HepG2 (cell line): ENCODE results near the gene ACVR2A. TPM values are rescaled to one million over a fixed set of nuclear protein-coding genes. Genes with fewer than 3 reads are reported as not detected.

ENCODE experiments used
- ATAD3A ChIP-seq: sonication (generic); formaldehyde crosslinking; IDR thresholded peaks from 2 replicates; pipeline ENCODE4 v1.4.0; 2020; ENCODE audit warnings: missing genetic modification reagents
- ATF3 ChIP-seq: sonication (generic); formaldehyde crosslinking; IDR thresholded peaks from 2 replicates; pipeline ENCODE4 v1.4.0; 2020; ENCODE audit warnings: missing genetic modification reagents
- ATF6 ChIP-seq: sonication (generic); formaldehyde crosslinking; conservative IDR thresholded peaks from 2 replicates; pipeline ENCODE4 v1.4.0; 2020; ENCODE audit warnings: missing genetic modification reagents
- CSRNP1 ChIP-seq: sonication (generic); formaldehyde crosslinking; IDR thresholded peaks from 2 replicates; pipeline ENCODE4 v1.8.1; 2023; ENCODE audit warnings: mild to moderate bottlenecking, missing genetic modification reagents
- DBP ChIP-seq: sonication (generic); formaldehyde crosslinking; IDR thresholded peaks from 2 replicates; pipeline ENCODE4 v1.4.0; 2020; ENCODE audit warnings: missing genetic modification reagents; ENCODE audit errors: not compliant biosample characterization
- GABPA ChIP-seq, 2 experiments: IDR thresholded peaks; 2 replicates each; pipeline ENCODE4 v1.6.1; 2011 to 2016; ENCODE audit warnings: low read depth in 2 of 2, low read length in 1 of 2, missing biosample characterization in 1 of 2, missing genetic modification characterization in 1 of 2
- GATAD2A ChIP-seq: IDR thresholded peaks from 2 replicates; pipeline ENCODE4 v1.6.1; 2016
- KDM1A ChIP-seq: IDR thresholded peaks from 2 replicates; pipeline ENCODE4 v1.6.1; 2016; ENCODE audit warnings: missing compliant biosample characterization
- KDM5A ChIP-seq: fragments of 200-600 bp; sonication (generic); IDR thresholded peaks from 2 replicates; pipeline ENCODE4 v1.7.0; 2018; ENCODE audit warnings: antibody characterized with exemption, mild to moderate bottlenecking, low read length, borderline replicate concordance
- KLF16 ChIP-seq, 2 experiments: sonication (generic) in 1 of 2; formaldehyde crosslinking in 1 of 2; IDR thresholded peaks; 2 replicates each; pipeline versions ENCODE4 v1.6.1 to v1.8.0; 2016 to 2023; ENCODE audit warnings: missing genetic modification reagents in 2 of 2, missing compliant biosample characterization in 1 of 2
- NCOA2 ChIP-seq: sonication (generic); formaldehyde crosslinking; IDR thresholded peaks from 2 replicates; pipeline ENCODE4 v1.8.0; 2022; ENCODE audit warnings: inconsistent platforms
- PHF5A ChIP-seq: IDR thresholded peaks from one replicate; pipeline ENCODE4 v1.6.1; 2018; ENCODE audit warnings: low read depth, missing genetic modification reagents; ENCODE audit not compliant: unreplicated experiment
- SNAPC2 ChIP-seq: sonication (generic); formaldehyde crosslinking; IDR thresholded peaks from 2 replicates; pipeline ENCODE4 v1.8.1; 2022; ENCODE audit warnings: mild to moderate bottlenecking, missing genetic modification reagents
- STAT5B ChIP-seq: sonication (generic); formaldehyde crosslinking; IDR thresholded peaks from 2 replicates; pipeline ENCODE4 v1.4.0; 2020; ENCODE audit warnings: missing genetic modification reagents
- ZNF367 ChIP-seq: sonication (generic); formaldehyde crosslinking; IDR thresholded peaks from 2 replicates; pipeline ENCODE4 v1.4.0; 2020; ENCODE audit warnings: missing genetic modification reagents, borderline replicate concordance
- ZNF510 ChIP-seq: sonication (generic); formaldehyde crosslinking; IDR thresholded peaks from 2 replicates; pipeline ENCODE4 v1.4.0; 2020; ENCODE audit warnings: low read depth, mild to moderate bottlenecking, missing genetic modification reagents
- ZNF629 ChIP-seq: sonication (generic); formaldehyde crosslinking; conservative IDR thresholded peaks from 2 replicates; pipeline ENCODE4 v1.5.0; 2020; ENCODE audit warnings: missing genetic modification reagents
- polyA plus RNA-seq, 8 experiments: library from polyadenylated mRNA; depleted of rRNA in 3 of 8; stranded (reverse) in 7 of 8; unstranded in 1 of 8; fragments of >200 nt; fragmentation: Illumina TruSeq in 4 of 8; extraction: Trizol in 4 of 8; gene quantifications; 2 replicates each; pipeline versions ENCODE4 v1.2.1 to v1.2.3, GENCODE V29; 2011 to 2016; ENCODE audit warnings: low read depth in 4 of 8, missing spikeins in 1 of 8, mixed read lengths in 1 of 8; ENCODE audit not compliant: insufficient read depth in 1 of 8
- total RNA-seq, 5 experiments: library from RNA; depleted of rRNA; stranded (reverse); fragments of >200 nt; fragmentation: Illumina TruSeq; extraction: Trizol; gene quantifications; 2 replicates each; pipeline ENCODE4 v1.2.3, GENCODE V29; 2016; ENCODE audit warnings: low read depth in 1 of 5
- TF ChIP-seq, protein P1 (sequence below): IDR thresholded peaks from 2 replicates; pipeline ENCODE4 v1.6.1; 2012; ENCODE audit warnings: low read depth, low read length, improper control_type of control experiment
- TF ChIP-seq, protein P2 (sequence below): IDR thresholded peaks from 2 replicates; pipeline ENCODE4 v1.6.1; 2018; ENCODE audit warnings: missing genetic modification reagents, mild to moderate bottlenecking, missing compliant biosample characterization

The ACVR2A gene
- total and polyA plus RNA-seq, 2 of the 13 experiments (the other 11 are each of a cell fraction or from before 2014, with no cell fraction given) = 8.3 to 18.0 TPM

- TF ChIP-seq GABPA (IDR thresholded peaks at IDR 0.05; ENCODE audit: low read depth, low read length) (no peak), GABPA (CRISPR knock-in tag; IDR thresholded peaks at IDR 0.05; ENCODE audit: low read depth) (peak; percentile 46; the same call in 1 of the 2 replicates), ATF6 (CRISPR knock-in tag) (no peak), KDM1A (CRISPR knock-in tag) (peak; percentile 86; the same call in 1 of the 2 replicates), DBP (CRISPR knock-in tag) (no peak), ZNF367 (CRISPR knock-in tag) (no peak), ZNF629 (CRISPR knock-in tag) (peak; percentile 96), CSRNP1 (no peak), KDM5A (no peak), ATF3 (no peak), SNAPC2 (CRISPR knock-in tag) (no peak), GATAD2A (peak; percentile 90), ATAD3A (no peak), STAT5B (no peak), NCOA2 (CRISPR knock-in tag) (peak; percentile 95), PHF5A (CRISPR knock-in tag) (peak; percentile 51), ZNF510 (CRISPR knock-in tag) (no peak), KLF16 (CRISPR knock-in tag; IDR thresholded peaks at IDR 0.05) (peak in 1 of 2 experiments; percentile 72; a peak in 2 of 4 replicates)
- TF ChIP-seq, protein P1, sequence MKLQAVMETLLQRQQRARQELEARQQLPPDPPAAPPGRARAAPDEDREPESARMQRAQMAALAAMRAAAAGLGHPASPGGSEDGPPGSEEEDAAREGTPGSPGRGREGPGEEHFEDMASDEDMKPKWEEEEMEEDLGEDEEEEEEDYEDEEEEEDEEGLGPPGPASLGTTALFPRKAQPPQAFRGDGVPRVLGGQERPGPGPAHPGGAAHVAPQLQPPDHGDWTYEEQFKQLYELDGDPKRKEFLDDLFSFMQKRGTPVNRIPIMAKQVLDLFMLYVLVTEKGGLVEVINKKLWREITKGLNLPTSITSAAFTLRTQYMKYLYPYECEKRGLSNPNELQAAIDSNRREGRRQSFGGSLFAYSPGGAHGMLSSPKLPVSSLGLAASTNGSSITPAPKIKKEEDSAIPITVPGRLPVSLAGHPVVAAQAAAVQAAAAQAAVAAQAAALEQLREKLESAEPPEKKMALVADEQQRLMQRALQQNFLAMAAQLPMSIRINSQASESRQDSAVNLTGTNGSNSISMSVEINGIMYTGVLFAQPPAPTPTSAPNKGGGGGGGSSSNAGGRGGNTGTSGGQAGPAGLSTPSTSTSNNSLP = no peak
- TF ChIP-seq, protein P2, sequence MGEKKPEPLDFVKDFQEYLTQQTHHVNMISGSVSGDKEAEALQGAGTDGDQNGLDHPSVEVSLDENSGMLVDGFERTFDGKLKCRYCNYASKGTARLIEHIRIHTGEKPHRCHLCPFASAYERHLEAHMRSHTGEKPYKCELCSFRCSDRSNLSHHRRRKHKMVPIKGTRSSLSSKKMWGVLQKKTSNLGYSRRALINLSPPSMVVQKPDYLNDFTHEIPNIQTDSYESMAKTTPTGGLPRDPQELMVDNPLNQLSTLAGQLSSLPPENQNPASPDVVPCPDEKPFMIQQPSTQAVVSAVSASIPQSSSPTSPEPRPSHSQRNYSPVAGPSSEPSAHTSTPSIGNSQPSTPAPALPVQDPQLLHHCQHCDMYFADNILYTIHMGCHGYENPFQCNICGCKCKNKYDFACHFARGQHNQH (CRISPR knock-in tag) = no peak; the same call in 1 of the 2 replicates
Measured at GRCh38 chr2:147851244-147851930, 6.6 kb downstream of the ACVR2A start (continued).
